NCI-H1048 (cell line): ENCODE measurements around the gene SBF2.

Source experiments
- DNase-seq: peaks from one replicate; lab custom pipeline; 2025; lab: John Stamatoyannopoulos, UW

The SBF2 gene

DNA sequence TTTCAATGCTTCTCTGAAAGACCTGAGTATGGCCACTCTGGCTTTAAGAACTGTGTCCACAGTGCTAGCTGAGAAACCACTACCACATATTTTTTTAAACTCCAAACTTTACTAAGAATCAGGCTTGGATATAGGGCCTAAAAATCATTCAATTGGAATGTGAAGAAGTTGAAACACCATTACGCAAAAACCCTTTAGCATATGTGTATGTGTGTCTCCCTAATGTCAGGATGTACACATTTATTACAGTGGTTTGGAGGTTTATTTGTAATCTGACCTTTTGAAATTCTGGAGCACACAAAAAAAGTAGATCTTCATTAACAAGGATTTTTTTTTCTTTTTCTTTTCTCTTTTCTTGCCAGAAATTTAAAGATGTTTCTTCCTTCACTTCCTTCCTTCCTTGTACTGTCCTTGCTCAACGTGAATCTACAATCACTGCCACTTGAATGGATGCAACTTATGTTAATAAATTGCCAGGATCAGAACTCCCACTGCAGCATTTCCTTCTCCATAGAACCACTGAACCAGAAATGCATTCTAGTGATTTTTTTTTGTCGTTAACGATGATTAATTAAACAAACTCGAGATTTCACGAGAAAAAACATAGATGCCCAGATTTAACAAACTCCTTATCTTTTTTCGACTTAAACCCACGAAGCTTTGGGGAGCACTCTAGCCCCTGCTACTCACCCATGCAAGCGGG is 7.8 kb upstream of the SBF2 start:
- no peak for DNase-seq

GRCh38 chr11:10298342-10298741 is 4.3 kb upstream of the SBF2 start:
- no peak for DNase-seq

DNA sequence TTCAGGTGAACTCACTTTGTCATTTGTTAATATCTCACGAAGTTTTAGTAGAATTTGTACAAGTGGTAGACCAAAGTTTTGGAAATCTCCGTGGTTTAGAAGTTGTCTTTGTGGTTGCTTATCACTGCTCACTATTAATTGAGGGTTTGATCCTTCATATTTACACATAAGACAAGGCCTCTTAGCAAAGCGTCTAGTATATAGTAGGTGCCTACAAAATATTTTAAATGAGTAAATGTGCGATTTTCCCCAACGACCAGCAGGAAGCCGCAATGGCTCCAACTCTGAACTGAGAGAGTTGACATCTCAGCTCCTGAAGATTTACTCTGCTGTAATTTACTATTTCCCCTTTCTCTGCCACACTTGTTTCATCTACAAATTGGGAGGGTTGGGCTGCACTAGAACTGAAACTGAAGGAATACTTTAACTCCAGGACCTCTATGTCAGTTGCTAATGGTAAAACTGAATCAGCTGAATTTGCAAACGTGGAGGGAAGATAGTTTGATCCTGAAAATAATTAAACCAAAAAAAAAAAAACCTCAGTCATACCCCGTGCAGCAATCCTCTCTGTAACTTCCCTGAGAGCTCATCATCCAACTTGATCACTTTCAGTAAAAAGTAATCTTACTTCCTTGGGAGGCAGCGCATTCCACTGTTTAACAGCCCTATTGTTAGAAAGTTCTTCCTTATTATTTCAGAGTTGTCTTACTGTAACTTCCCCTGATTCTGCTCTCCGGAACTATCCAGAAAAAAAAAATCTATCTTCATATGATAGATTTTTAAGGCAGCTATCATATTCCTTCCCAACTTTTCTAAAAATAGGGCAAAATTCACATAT is 1.3 kb upstream of the SBF2 start:
- no peak for DNase-seq

DNA sequence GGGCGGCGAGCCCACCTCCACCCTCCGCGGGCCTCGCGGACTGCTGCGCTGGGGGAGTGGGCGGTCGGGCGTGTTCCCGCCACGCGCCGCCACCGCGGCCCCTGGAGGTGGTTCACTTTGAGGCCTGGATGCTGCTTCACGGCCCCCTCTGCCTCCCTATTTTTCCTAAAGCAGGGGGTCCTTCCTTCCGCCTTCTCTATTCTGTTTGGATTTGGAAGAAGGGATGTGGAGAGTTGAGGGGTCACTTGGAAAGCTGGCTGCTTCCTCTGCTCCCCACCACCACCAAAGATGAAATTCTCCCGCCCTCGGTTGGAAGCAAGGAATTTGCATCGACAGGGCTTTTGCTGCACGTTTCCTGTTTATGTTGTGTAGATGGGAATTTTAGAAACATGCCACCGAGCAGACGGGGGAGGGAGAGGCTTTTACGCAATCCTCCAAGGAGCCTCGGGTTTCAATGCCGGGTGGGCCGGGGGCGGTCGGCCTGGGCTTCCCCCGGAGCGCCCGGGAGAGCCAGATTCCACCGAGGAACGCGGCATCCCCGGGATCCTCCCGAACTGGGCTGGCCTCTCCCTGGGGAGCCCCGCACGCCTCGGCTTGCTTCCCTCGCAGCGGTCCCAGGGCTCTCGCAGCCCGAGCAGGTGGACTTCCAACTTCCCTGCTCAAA is 403 bp upstream of the SBF2 start:
- peak; percentile 42 for DNase-seq

DNA sequence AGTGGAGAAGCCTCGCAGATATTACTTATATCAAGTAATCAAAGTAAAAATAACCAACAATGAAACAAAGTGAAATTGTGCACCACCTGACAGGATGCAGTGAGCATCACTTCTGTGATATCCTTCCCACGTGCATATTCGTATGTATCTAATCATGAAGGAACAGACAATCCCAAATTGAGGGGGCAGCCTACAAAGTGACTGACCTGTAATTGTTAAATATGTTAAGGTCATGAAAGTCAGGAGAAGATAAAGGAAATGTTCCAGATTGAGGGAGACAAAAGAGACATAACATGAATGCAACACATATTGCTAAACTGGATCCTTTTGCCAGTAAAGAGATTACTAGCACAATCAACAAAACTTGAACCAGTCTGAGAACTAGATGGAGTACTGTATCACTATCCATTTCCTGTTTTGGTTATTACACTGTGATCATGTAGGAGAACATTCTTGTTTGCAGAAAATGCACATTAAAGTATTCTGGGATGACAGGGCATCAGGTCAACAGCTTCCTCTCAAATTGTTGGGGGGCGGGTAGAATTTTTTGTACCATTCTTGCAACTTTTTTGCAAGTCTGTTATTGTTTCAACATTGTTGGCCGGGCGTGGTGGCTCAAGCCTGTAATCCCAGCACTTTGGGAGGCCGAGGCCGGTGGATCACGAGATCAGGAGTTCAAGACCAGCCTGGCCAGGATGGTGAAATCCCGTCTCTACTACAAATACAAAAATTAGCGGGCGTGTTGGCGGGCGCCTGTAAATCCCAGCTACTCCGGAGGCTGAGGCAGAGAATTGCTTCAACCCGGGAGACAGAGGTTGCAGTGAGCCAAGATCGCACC is 2.0 kb downstream of the SBF2 start:
- DNase-seq, result no peak

GRCh38 chr11:10289765-10290380 is 4.1 kb downstream of the SBF2 start:
- no peak for DNase-seq

GRCh38 chr11:10288881-10289764 is 4.9 kb downstream of the SBF2 start:
- DNase-seq, result no peak

DNA sequence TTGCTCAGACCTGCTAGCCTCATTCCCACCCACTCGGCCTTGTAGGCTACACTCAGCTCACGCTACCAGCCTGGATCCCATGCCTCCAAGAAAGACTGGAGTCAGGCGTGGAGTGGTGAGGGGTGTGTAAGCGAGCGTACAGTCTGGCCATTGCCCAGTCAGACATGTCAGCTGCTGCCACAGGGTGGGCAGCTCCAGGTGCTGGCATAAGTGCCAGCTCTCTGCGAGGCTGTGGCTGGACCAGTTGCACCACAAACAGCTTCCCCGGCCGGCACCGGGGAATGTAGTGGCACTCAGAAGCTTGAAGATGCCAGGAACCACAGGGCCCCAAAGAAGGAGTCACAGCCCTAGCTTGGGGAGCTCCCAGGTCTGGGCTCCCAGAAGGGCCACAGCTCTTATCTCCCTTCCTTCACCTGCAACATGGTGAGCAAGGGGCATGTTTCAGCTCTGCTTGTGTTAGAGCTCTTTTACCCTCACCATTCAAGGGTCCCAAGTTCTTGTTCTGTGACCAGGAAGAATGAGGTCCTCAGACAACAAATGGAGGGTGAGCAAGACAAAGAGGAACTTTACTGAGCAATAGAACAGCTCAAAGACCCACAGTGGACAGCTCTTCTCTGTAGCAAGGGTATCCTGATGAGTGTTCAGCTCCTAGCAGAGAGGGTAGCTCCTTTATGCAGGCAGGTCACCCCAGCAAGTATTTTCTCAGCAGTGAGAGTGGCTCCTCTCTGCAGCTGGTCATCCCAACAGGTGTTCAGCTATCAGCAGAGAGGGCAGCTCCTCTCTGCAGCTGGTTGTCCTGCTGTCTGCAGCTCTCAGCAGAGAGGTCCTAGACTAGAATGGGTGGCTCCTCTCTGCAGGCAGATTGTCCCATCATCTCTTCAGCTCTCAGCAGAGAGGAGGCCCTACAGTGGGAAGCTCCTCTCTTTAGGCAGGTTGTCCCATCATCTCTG is 6.0 kb downstream of the SBF2 start:
- no peak for DNase-seq

DNA sequence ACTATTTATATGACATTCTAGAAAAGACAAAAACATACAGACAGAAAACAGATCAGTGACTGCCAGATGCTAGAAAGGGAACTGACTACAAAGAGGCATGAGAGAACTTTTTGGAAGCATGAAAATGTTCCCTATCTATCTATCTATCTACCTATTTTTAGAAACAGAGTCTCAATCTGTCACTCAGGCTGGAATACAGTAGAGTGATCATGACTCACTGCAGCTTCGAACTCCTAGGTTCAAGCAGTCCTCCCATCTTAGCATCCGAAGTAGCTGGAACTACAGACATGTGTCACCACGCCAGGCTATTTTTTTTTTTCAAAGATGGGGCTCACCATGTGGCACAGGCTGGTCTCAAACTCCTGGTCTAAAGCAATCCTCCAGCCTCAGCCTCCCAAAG is 6.9 kb downstream of the SBF2 start:
- no peak for DNase-seq

DNA sequence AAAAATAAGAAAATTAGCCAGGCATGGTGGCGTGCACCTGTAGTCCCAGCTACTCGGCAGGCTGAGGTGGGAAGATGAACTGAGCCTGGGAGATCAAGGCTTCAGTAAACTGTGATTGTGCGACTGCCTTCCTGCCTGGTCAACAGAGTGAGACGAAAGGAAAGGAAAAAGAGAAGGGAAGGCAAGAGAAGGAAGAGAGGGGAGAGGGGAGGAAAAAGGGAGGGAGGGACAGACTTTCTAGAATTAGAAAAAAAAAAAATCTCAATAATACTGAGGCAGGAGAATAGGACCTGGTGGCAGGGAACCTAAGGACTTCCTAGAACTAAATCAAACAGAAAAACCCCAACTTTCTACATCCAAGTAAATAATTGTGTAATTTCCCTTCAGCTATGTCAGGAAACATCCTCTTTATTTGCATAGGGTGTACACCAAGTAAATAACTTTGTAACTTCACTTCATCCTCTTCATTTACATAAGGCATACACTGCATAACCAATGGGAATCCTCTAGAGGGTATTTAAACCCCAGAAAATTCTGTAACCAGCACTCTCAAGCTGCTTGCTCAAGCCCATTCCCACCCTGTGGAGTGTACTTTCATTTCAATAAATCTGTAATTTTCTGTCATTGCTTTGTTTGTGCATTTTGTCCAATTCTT is 8.7 kb downstream of the SBF2 start:
- no peak for DNase-seq

- DNase-seq, result no peak
Measured at GRCh38 chr11:10283991-10284390, 10.0 kb downstream of the SBF2 start.

DNA sequence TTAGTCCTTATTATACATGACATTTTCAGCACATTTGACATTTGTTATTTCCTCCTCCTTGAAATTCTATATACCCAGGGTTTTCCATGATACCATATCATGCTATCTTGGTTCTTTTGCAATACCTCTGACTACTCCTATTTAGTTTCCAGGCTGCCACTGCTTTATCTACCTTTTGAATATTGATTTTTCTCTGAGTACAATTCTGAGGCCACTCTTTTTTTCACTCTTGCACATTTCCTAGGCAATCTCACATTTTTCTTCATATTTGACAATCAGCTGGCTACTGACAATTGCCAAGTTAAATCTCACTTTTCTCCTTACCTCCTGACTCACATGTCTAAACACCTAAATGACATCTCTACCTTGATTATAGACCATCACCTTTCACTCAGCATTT is 11.9 kb downstream of the SBF2 start:
- no peak for DNase-seq

DNA sequence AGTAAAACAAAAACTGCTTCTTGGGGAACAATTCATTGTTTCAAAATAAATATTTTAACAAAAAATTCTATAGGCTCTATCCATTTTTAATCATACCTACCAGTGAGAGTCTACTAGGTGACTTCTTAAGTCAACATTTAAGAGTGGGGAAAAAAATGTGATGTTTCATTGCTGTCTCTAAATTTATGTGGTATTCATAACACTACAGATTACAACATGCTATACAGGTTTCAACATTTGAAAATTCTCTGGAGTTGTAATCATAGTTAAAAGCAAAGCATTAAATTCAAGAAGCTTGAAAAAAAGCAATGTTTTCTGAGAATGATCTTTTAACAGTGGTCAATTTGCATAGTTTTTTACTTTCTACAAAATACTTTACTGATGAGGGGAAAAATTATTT is 18.3 kb downstream of the SBF2 start:
- DNase-seq, result no peak

DNA sequence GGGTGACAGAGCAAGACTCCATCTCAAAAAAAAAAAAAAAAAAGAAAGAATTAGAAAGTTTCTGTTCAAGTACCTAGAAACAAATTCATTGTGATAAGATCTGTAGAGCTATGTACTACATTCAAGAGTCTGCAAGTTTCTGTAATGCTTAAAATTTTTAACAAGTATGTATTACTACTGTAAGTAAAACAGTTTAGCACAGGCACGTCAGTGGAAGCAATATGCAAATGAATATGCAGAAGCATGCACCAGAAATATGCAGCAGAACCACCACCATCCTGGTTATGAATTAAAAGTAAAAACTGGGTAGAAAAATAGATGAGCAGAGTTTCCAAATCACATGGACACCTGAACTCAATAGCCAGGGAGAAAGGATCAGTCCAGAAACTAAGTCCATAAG is 19.3 kb downstream of the SBF2 start:
- no peak for DNase-seq

DNA sequence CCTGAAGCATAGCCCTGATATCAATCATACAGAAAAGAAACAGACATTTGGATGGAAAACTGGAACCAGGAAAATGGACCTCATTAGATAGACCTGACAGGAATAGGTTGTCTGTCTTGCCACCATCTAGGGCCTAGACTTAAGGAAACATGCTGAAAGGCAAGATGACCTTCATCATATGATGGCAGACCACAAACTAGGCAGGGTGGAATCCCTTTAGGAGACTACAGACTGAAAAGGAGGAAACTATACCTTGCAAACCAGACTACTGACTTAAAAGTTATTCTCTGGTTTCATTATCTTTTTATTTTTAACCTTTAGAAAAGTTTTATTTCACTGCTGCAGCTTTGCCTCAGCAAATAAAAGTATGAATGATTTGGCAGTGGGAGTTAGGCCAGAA is 20.3 kb downstream of the SBF2 start:
- DNase-seq, result no peak

- no peak for DNase-seq
Measured at GRCh38 chr11:10272132-10272531, 21.9 kb downstream of the SBF2 start.

GRCh38 chr11:10268746-10269488 is 25.1 kb downstream of the SBF2 start:
- DNase-seq, result no peak

DNA sequence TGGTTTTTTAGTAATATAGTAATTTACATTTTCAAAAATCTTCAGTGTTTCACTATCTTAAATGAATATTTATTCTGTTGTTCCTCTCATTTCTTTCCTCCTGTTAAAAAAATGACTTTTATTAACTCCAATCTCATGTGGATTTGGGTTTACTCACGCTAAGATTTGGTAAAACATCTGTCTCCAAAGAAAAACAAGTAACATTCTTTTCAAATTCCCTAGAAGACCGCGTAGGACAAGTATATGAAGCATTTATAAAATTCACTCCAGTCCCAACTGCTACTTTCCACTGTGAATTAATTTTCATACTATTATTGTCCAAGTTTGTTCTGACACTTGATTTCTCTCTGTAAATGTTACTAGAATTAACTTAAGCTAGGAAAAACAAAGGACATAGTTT is 26.2 kb downstream of the SBF2 start:
- no peak for DNase-seq
